Neuron (in vitro differentiated cells): ENCODE data around the gene GNG8.

Experiments used
- H2AFZ ChIP-seq: one replicate; pipeline ENCODE4 v1.6.1; 2013; ENCODE audit warnings: low read depth, mild to moderate bottlenecking, inconsistent platforms, low read length, moderate library complexity
- H3K27me3 ChIP-seq: one replicate; pipeline ENCODE4 v1.6.1; 2013; ENCODE audit warnings: low read length; ENCODE audit not compliant: insufficient read depth
- H3K36me3 ChIP-seq: one replicate; pipeline ENCODE4 v1.6.1; 2013; ENCODE audit warnings: low read length; ENCODE audit not compliant: insufficient read depth
- H3K4me1 ChIP-seq: one replicate; pipeline ENCODE4 v1.6.1; 2013; ENCODE audit warnings: low read length; ENCODE audit not compliant: insufficient read depth
- H3K4me3 ChIP-seq: 2 replicates; pipeline ENCODE4 v1.5.1; 2013; ENCODE audit warnings: mild to moderate bottlenecking, low read length, moderate library complexity
- H3K9me3 ChIP-seq: one replicate; pipeline ENCODE4 v1.6.1; 2013; ENCODE audit warnings: low read length

GNG8 gene

GRCh38 chr19:46659151-46660007 is 23.4 kb upstream of the GNG8 start:
- Histone ChIP-seq H2AFZ (peak overlapping the region; percentile 6), H3K4me3 (peak overlapping the region; percentile 80), H3K27me3 (no peaks in the 10 kb centered on the region), H3K36me3 (no peaks in the 10 kb centered on the region), H3K4me1 (peaks cover 33% of the 10 kb centered on the region), H3K9me3 (no peaks in the 10 kb centered on the region)

GRCh38 chr19:46656541-46656940 is 20.5 kb upstream of the GNG8 start:
- Histone ChIP-seq H3K27me3 (no peaks in the 10 kb centered on the region), H3K4me1 (peaks cover 37% of the 10 kb centered on the region), H3K4me3 (no peak overlapping the region), H3K9me3 (no peaks in the 10 kb centered on the region), H3K36me3 (no peaks in the 10 kb centered on the region), H2AFZ (no peak overlapping the region)

- Histone ChIP-seq H3K4me3 (no peak overlapping the region), H3K27me3 (no peaks in the 10 kb centered on the region), H3K36me3 (no peaks in the 10 kb centered on the region), H2AFZ (no peak overlapping the region), H3K9me3 (no peaks in the 10 kb centered on the region), H3K4me1 (peaks cover 26% of the 10 kb centered on the region)
Observed at GRCh38 chr19:46654621-46655152, 18.7 kb upstream of the GNG8 start.

- no peaks in the 10 kb centered on the region for H3K27me3 ChIP-seq
- peaks cover 11% of the 10 kb centered on the region for H3K9me3 ChIP-seq
- H3K4me1 ChIP-seq, result peaks cover 13% of the 10 kb centered on the region
- no peak overlapping the region for H2AFZ ChIP-seq
- no peaks in the 10 kb centered on the region for H3K36me3 ChIP-seq
- H3K4me3 ChIP-seq, result no peak overlapping the region
Observed at GRCh38 chr19:46650445-46650844, 14.4 kb upstream of the GNG8 start.

GRCh38 chr19:46648961-46649960 is 13.3 kb upstream of the GNG8 start:
- Histone ChIP-seq H3K4me1 (peaks cover 6% of the 10 kb centered on the region), H3K4me3 (no peak overlapping the region), H3K9me3 (peaks cover 11% of the 10 kb centered on the region), H3K36me3 (no peaks in the 10 kb centered on the region), H2AFZ (no peak overlapping the region), H3K27me3 (no peaks in the 10 kb centered on the region)

GRCh38 chr19:46648060-46648960 is 12.3 kb upstream of the GNG8 start:
- no peaks in the 10 kb centered on the region for H3K4me1 ChIP-seq
- no peaks in the 10 kb centered on the region for H3K27me3 ChIP-seq
- H2AFZ ChIP-seq, result no peak overlapping the region
- H3K36me3 ChIP-seq, result no peaks in the 10 kb centered on the region
- no peak overlapping the region for H3K4me3 ChIP-seq
- peaks cover 11% of the 10 kb centered on the region for H3K9me3 ChIP-seq

- peaks cover 11% of the 10 kb centered on the region for H3K9me3 ChIP-seq
- no peaks in the 10 kb centered on the region for H3K36me3 ChIP-seq
- H2AFZ ChIP-seq, result no peak overlapping the region
- H3K4me3 ChIP-seq, result no peak overlapping the region
- no peaks in the 10 kb centered on the region for H3K4me1 ChIP-seq
- H3K27me3 ChIP-seq, result no peaks in the 10 kb centered on the region
Observed at GRCh38 chr19:46646402-46646801, 10.4 kb upstream of the GNG8 start.

GRCh38 chr19:46644720-46645119 is 8.7 kb upstream of the GNG8 start:
- H3K9me3 ChIP-seq, result peaks cover 11% of the 10 kb centered on the region
- H3K36me3 ChIP-seq, result no peaks in the 10 kb centered on the region
- no peak overlapping the region for H3K4me3 ChIP-seq
- no peak overlapping the region for H2AFZ ChIP-seq
- H3K27me3 ChIP-seq, result peaks cover 9% of the 10 kb centered on the region
- H3K4me1 ChIP-seq, result peaks cover 3% of the 10 kb centered on the region

- no peak overlapping the region for H3K4me3 ChIP-seq
- no peaks in the 10 kb centered on the region for H3K9me3 ChIP-seq
- H2AFZ ChIP-seq, result no peak overlapping the region
- H3K36me3 ChIP-seq, result no peaks in the 10 kb centered on the region
- peaks cover 25% of the 10 kb centered on the region for H3K4me1 ChIP-seq
- H3K27me3 ChIP-seq, result peaks cover 17% of the 10 kb centered on the region
Observed at GRCh38 chr19:46640656-46641055, 4.7 kb upstream of the GNG8 start.

- peaks cover 24% of the 10 kb centered on the region for H3K27me3 ChIP-seq
- H3K36me3 ChIP-seq, result no peaks in the 10 kb centered on the region
- H3K4me3 ChIP-seq, result peak overlapping the region; percentile 47
- peaks cover 30% of the 10 kb centered on the region for H3K4me1 ChIP-seq
- peak overlapping the region; percentile 31 for H2AFZ ChIP-seq
- no peaks in the 10 kb centered on the region for H3K9me3 ChIP-seq
Observed at GRCh38 chr19:46639358-46640182, 3.6 kb upstream of the GNG8 start.

- Histone ChIP-seq H3K4me3 (no peak overlapping the region), H2AFZ (no peak overlapping the region), H3K9me3 (no peaks in the 10 kb centered on the region), H3K4me1 (peaks cover 37% of the 10 kb centered on the region), H3K27me3 (peaks cover 36% of the 10 kb centered on the region), H3K36me3 (no peaks in the 10 kb centered on the region)
Observed at GRCh38 chr19:46637224-46637623, 1.2 kb upstream of the GNG8 start.
